IgD-negative memory B cell (primary cell): Measurements from ENCODE around the gene SLC38A10. TPM values are rescaled to one million over a fixed set of nuclear protein-coding genes. Genes with fewer than 3 reads are reported as not detected.

Source experiments
- H3K27ac Mint-ChIP-seq, 3 donors: one replicate each; pipeline ENCODE4 v1.8.0; 2020 to 2022; ENCODE audit warnings: mild to moderate bottlenecking in 3 of 3, mixed read lengths in 3 of 3, moderate library complexity in 1 of 3
- H3K27me3 Mint-ChIP-seq: one replicate; pipeline ENCODE4 v1.8.0; 2021; ENCODE audit warnings: mixed read lengths
- H3K36me3 Mint-ChIP-seq: one replicate; pipeline ENCODE4 v1.8.0; 2020; ENCODE audit warnings: mild to moderate bottlenecking, mixed read lengths
- H3K4me1 Mint-ChIP-seq, 3 donors: one replicate each; pipeline ENCODE4 v1.8.0; 2020 to 2022; ENCODE audit warnings: mixed read lengths in 3 of 3, mild to moderate bottlenecking in 1 of 3
- H3K4me3 Mint-ChIP-seq, 4 donors: one replicate each; pipeline ENCODE4 v1.8.0; 2020 to 2022; ENCODE audit warnings: mild to moderate bottlenecking in 4 of 4, mixed read lengths in 4 of 4, moderate library complexity in 3 of 4
- H3K9me3 Mint-ChIP-seq, 3 donors: one replicate each; pipeline ENCODE4 v1.8.0; 2020 to 2021; ENCODE audit warnings: mixed read lengths in 3 of 3, mild to moderate bottlenecking in 1 of 3
- polyA plus RNA-seq: library from polyadenylated mRNA; unstranded; fragments of 300-500 nt; fragmentation: Illumina TruSeq; gene quantifications from one replicate; pipeline ENCODE4 v1.2.3, GENCODE V29; 2021

The SLC38A10 gene
- polyA plus RNA-seq, 1 donor from 2014 or later: 84.5 TPM

DNA sequence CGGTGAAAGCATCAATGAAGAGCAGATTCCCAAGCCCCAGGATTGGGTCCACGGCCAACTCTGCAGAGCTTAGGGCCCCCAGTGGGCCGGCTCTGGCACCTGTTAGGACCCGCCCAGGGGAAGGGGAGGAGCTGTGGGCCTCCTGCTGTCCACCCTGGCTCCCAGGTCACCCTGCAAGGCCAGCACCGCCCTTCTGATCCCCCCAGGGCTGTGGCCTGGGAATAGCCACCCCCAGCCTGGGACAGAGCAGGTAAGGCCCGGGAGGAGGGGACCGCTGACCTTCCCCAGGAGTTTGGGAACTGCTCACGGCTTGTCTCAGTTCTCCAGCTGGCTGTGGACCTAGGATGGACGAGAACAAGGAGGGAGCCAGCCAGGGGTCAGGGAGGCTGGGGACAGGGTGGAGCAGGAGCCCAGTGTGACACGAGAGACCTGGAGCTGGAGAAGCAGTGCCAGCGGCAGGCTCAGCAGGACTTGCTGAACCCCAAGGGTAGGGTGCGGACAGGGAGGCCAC is 39.3 kb upstream of the SLC38A10 start:
- Mint-ChIP-seq H3K36me3 (no peaks in the 10 kb centered on the region), H3K27me3 (peaks cover 32% of the 10 kb centered on the region), H3K4me3 (no peak overlapping the region), H3K27ac (no peak overlapping the region), H3K9me3 (no peaks in the 10 kb centered on the region), H3K4me1 (peaks cover 0 to 4% (median 2%) of the 10 kb centered on the region in 3 donors)

DNA sequence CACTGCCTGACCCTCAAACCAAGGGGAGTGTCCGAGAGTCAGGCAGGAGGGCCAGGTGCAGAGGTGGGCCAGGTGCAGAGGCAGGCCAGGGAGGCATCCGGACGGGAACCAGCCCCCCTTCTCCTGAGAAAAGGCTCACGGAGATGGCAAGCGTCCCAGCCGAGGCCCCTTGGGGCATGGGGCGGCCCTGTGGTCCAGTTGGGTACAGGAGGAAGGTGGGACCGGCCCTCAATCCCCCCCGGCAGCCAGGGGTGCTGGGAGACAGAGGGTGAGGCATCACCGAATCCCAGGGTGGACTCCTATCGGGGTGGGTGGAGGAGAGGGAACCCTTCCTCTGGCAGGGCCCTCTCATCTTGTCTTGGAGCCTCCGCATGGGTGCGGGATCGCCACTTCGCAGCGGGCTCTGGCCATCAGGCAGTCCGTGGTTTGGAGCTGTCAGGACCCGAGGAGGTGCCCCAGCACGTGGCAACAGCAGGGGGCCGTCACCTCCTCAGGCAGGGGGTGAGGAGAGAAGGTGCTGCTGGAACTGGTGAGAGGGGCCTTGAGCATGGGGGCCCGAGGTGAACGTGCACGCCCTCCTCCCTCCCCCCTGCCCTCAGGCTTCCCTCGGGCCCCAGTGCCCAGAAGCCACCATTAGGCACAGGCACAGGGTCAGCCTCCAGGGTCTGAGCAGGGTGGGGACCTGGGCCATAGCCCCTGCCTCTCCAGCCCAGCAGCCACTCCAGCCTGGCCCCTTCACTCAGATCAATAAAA is 38.7 kb upstream of the SLC38A10 start:
- no peaks in the 10 kb centered on the region for H3K36me3 Mint-ChIP-seq
- no peak overlapping the region for H3K27ac Mint-ChIP-seq
- peaks cover 0 to 6% (median 2%) of the 10 kb centered on the region in 3 donors for H3K4me1 Mint-ChIP-seq
- H3K9me3 Mint-ChIP-seq: no peaks in the 10 kb centered on the region
- H3K27me3 Mint-ChIP-seq: peaks cover 25% of the 10 kb centered on the region
- H3K4me3 Mint-ChIP-seq: no peak overlapping the region

DNA sequence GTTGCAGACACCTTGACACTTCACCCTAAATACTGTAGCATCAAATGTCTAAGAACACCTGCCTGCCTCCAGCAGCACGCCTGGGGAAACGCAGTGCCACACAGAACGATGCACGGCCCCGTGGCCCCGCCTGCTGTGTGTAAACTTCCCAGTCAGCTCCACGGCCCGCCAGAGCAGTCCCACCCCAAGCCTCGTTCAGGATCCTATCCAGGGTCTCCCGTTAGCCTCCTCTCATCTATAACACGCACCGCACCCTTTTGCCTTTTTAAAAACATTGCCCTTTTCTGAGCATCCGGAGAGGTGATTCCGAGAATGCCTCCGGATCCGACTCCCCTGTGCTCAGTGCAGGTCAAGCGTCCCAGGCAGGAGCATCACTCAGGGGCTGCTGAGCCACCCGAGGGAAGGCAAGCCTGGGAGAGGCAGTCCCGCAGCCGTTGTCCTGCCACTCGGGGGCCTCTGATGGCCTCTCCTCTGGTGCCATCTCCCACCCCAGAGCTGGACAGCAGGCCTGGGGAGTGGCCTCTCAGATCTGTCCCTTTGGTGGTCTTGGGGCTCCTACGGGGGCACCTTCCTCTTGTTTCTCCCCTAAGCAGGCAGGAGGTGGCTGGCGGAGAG is 37.9 kb upstream of the SLC38A10 start:
- Mint-ChIP-seq H3K27ac (no peak overlapping the region), H3K36me3 (no peaks in the 10 kb centered on the region), H3K27me3 (peaks cover 20% of the 10 kb centered on the region), H3K4me3 (no peak overlapping the region), H3K4me1 (peaks cover 0 to 6% (median 2%) of the 10 kb centered on the region in 3 donors), H3K9me3 (no peaks in the 10 kb centered on the region)

DNA sequence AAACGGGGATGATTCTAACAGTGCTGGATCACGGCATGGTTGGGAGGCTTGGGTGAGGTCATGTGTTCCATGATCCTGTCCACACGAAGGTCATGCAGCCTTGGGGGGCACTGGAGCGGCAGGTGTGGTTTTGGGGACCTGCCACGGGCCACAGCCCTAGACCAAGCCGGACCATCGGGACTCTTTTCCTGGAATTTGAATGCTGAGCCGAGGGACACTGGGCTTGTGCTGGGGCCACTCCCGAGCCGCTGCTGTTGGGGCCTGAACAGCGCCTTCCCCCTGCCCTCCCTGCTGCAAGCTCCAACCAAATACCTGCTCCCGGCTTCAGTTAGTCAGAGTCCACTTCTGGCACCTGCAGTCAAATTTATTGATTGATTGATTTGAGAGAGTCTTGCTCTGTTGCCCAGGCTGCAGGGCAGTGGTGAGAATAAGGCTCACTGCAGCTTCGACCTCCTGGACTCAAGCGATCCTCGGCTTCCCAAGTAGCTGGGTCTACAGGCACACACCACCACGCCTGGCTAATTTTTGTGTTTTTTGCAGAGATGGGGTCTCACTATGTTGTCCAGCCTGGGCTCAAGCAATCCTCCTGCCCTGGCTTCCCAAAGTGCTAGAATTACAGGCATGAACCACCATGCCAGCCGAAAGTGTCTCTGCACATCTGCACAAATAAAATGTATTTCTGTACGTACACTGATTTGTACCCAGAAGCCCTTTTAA is 37.2 kb upstream of the SLC38A10 start:
- Mint-ChIP-seq H3K36me3 (no peaks in the 10 kb centered on the region), H3K4me1 (peaks cover 0 to 6% (median 2%) of the 10 kb centered on the region in 3 donors), H3K4me3 (no peak overlapping the region), H3K27me3 (peaks cover 18% of the 10 kb centered on the region), H3K27ac (no peak overlapping the region), H3K9me3 (no peaks in the 10 kb centered on the region)

DNA sequence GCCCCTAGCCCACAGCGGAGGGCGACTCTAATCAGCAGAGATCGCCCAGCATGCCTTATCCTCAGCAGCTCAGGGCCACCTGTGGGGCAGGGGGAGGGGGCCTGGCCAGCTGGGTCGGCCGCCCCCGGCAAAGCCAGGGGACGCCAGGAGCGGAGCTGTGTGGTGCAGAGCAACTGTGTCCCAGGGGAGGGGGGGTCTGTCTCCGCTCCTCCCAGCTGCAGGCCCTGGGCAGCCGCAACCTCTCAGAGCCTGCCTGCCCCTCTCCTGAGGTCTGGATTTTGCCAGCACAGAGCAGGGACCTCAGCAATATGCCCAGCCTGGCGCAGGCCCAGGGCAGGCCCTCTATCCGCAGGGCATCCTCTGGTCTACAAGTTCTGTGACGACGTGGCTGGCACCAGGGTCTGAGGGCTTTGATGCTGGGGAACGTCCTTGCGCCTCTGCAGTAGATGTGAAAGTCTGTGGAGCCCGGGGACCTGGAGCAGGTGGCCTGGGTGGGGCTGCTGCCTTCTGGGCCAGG is 36.5 kb upstream of the SLC38A10 start:
- peaks cover 18% of the 10 kb centered on the region for H3K27me3 Mint-ChIP-seq
- H3K36me3 Mint-ChIP-seq: no peaks in the 10 kb centered on the region
- no peaks in the 10 kb centered on the region for H3K9me3 Mint-ChIP-seq
- no peak overlapping the region for H3K4me3 Mint-ChIP-seq
- H3K4me1 Mint-ChIP-seq: peaks cover 0 to 6% (median 2%) of the 10 kb centered on the region in 3 donors
- H3K27ac Mint-ChIP-seq: no peak overlapping the region

DNA sequence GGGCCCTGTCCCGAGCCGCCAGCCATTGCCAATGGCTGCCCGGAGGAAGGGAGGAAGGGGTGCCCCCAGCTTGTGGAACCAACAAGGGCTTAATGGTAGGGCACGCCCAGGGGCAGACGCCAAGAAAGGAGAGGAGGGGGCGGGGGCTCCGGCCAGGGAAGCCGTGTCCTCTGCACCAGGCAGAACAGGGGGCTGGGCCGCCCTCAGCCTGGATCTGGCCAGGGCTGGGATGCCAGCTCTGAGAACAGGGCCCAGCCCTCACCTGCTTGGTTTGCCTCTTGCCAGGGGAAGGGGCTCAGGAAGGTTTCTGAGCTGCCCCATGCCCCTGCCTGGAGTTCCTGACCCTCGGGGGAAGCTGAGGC is 35.8 kb upstream of the SLC38A10 start:
- Mint-ChIP-seq H3K4me1 (peaks cover 0 to 6% (median 2%) of the 10 kb centered on the region in 3 donors), H3K27ac (no peak overlapping the region), H3K27me3 (peaks cover 17% of the 10 kb centered on the region), H3K36me3 (no peaks in the 10 kb centered on the region), H3K4me3 (no peak overlapping the region), H3K9me3 (no peaks in the 10 kb centered on the region)

GRCh38 chr17:81329927-81330883 is 35.1 kb upstream of the SLC38A10 start:
- H3K4me3 Mint-ChIP-seq: peak overlapping the region in 1 of 4 donors; percentile 71

GRCh38 chr17:81328978-81329926 is 34.1 kb upstream of the SLC38A10 start:
- peak overlapping the region in 1 of 4 donors; percentile 71 for H3K4me3 Mint-ChIP-seq

More at GRCh38 chr17:81329927-81330883, 35.1 kb upstream of the SLC38A10 start:
- no peak overlapping the region for H3K27ac Mint-ChIP-seq
- H3K4me1 Mint-ChIP-seq: peaks cover 0 to 6% (median 2%) of the 10 kb centered on the region in 3 donors
- H3K9me3 Mint-ChIP-seq: no peaks in the 10 kb centered on the region
- H3K36me3 Mint-ChIP-seq: no peaks in the 10 kb centered on the region
- H3K27me3 Mint-ChIP-seq: peaks cover 17% of the 10 kb centered on the region

GRCh38 chr17:81328489-81328888 is 33.4 kb upstream of the SLC38A10 start:
- Mint-ChIP-seq H3K36me3 (no peaks in the 10 kb centered on the region), H3K4me1 (peaks cover 0 to 6% (median 2%) of the 10 kb centered on the region in 3 donors), H3K27ac (no peak overlapping the region), H3K9me3 (no peaks in the 10 kb centered on the region), H3K27me3 (peaks cover 16% of the 10 kb centered on the region), H3K4me3 (no peak overlapping the region)

More at GRCh38 chr17:81328978-81329926, 34.1 kb upstream of the SLC38A10 start:
- Mint-ChIP-seq H3K27ac (no peak overlapping the region), H3K4me1 (peaks cover 0 to 6% (median 2%) of the 10 kb centered on the region in 3 donors), H3K27me3 (peaks cover 17% of the 10 kb centered on the region), H3K36me3 (no peaks in the 10 kb centered on the region), H3K9me3 (no peaks in the 10 kb centered on the region)

- H3K27me3 Mint-ChIP-seq: peaks cover 12% of the 10 kb centered on the region
- H3K4me1 Mint-ChIP-seq: peaks cover 0 to 6% (median 2%) of the 10 kb centered on the region in 3 donors
- H3K9me3 Mint-ChIP-seq: no peaks in the 10 kb centered on the region
- no peaks in the 10 kb centered on the region for H3K36me3 Mint-ChIP-seq
- no peak overlapping the region for H3K27ac Mint-ChIP-seq
- H3K4me3 Mint-ChIP-seq: no peak overlapping the region
Observed at GRCh38 chr17:81325714-81326358, 30.7 kb upstream of the SLC38A10 start.

GRCh38 chr17:81324851-81325713 is 30.0 kb upstream of the SLC38A10 start:
- no peak overlapping the region for H3K4me3 Mint-ChIP-seq
- no peaks in the 10 kb centered on the region for H3K36me3 Mint-ChIP-seq
- H3K27ac Mint-ChIP-seq: no peak overlapping the region
- peaks cover 0 to 6% (median 2%) of the 10 kb centered on the region in 3 donors for H3K4me1 Mint-ChIP-seq
- peaks cover 9% of the 10 kb centered on the region for H3K27me3 Mint-ChIP-seq
- H3K9me3 Mint-ChIP-seq: no peaks in the 10 kb centered on the region

DNA sequence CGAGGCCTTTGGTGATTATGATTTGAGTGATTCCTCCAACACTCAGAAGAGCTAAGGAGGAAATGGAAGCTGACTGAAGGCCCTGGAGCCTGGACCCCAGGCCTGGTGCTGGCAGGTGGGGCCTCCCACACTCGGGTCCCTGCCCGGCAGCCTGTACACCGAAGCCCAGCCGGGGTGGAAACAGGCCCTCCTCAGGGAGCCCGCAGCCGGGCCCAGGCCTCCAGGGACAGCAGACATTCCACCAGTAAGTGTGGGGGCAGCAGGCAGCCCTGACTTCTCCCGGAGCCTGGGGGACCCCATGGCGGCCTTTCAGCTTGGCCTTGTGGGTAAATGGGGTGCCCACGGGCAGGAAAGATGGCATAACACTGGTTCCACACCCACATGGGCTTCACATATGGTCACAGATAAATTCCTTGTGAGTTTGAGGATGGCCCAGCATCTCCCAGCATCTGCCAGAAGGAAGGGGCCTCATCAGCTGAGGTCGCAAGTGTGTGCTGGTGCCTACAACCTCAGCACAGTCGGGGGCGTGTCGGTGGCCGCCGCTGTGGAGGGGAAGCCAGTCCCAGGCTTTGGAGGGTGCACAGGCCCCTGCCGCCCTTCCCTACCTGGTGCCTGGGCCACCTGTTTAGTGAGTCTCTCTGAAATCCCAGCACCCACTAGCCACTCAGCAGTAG is 29.2 kb upstream of the SLC38A10 start:
- no peaks in the 10 kb centered on the region for H3K9me3 Mint-ChIP-seq
- H3K4me3 Mint-ChIP-seq: no peak overlapping the region
- H3K36me3 Mint-ChIP-seq: no peaks in the 10 kb centered on the region
- H3K27me3 Mint-ChIP-seq: peaks cover 5% of the 10 kb centered on the region
- H3K27ac Mint-ChIP-seq: no peak overlapping the region
- H3K4me1 Mint-ChIP-seq: peaks cover 0 to 2% (median 0%) of the 10 kb centered on the region in 3 donors
